ENCODE results near the gene KCNC3.

DNA sequence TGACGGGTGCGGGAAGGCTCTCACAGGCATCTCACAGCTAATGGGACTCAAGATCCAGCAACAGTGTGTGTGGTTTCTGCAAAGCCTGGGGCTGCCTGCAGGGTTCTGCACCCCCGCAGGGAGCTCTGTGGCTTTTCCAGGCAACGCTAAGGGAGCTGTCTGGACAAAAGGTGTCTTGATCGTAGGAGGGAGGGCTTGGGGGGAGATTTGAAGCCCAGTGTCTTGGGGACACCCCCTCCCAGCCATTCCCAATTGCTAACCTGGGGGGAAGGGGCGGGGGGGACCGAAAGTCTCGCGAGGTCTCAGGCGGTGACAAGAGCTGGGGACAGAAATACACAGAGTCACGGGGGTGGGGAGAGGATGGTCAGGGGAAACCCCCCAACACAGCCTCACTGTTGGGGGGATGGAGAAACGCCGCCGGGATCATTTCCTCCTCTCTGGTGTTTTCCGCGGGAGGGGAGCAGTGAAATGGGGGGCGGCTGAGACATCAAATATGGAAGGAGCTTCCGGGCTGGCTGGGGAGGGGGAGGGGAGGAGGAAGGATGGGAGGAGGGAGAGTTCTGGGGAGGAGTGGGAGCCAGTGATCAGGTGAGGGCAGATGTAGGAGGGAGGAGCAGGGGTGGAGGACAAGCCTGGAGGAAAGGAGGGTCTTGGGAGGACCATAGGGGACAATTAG is 13.3 kb downstream of the KCNC3 start:
- TF ChIP-seq, protein P1, sequence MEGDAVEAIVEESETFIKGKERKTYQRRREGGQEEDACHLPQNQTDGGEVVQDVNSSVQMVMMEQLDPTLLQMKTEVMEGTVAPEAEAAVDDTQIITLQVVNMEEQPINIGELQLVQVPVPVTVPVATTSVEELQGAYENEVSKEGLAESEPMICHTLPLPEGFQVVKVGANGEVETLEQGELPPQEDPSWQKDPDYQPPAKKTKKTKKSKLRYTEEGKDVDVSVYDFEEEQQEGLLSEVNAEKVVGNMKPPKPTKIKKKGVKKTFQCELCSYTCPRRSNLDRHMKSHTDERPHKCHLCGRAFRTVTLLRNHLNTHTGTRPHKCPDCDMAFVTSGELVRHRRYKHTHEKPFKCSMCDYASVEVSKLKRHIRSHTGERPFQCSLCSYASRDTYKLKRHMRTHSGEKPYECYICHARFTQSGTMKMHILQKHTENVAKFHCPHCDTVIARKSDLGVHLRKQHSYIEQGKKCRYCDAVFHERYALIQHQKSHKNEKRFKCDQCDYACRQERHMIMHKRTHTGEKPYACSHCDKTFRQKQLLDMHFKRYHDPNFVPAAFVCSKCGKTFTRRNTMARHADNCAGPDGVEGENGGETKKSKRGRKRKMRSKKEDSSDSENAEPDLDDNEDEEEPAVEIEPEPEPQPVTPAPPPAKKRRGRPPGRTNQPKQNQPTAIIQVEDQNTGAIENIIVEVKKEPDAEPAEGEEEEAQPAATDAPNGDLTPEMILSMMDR (IDR thresholded peaks at IDR 0.05; ENCODE audit: low read depth, low read length, missing input control) = no peak
- TF ChIP-seq, protein P2, sequence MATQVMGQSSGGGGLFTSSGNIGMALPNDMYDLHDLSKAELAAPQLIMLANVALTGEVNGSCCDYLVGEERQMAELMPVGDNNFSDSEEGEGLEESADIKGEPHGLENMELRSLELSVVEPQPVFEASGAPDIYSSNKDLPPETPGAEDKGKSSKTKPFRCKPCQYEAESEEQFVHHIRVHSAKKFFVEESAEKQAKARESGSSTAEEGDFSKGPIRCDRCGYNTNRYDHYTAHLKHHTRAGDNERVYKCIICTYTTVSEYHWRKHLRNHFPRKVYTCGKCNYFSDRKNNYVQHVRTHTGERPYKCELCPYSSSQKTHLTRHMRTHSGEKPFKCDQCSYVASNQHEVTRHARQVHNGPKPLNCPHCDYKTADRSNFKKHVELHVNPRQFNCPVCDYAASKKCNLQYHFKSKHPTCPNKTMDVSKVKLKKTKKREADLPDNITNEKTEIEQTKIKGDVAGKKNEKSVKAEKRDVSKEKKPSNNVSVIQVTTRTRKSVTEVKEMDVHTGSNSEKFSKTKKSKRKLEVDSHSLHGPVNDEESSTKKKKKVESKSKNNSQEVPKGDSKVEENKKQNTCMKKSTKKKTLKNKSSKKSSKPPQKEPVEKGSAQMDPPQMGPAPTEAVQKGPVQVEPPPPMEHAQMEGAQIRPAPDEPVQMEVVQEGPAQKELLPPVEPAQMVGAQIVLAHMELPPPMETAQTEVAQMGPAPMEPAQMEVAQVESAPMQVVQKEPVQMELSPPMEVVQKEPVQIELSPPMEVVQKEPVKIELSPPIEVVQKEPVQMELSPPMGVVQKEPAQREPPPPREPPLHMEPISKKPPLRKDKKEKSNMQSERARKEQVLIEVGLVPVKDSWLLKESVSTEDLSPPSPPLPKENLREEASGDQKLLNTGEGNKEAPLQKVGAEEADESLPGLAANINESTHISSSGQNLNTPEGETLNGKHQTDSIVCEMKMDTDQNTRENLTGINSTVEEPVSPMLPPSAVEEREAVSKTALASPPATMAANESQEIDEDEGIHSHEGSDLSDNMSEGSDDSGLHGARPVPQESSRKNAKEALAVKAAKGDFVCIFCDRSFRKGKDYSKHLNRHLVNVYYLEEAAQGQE (IDR thresholded peaks at IDR 0.05) = no peak
